Fibroblast of skin of scalp (primary cell): ENCODE results near the gene CRACR2B.

ENCODE experiments used
- DNase-seq: peaks from one replicate; pipeline ENCODE4 v3.0.0-alpha.2; 2013

CRACR2B gene

DNA sequence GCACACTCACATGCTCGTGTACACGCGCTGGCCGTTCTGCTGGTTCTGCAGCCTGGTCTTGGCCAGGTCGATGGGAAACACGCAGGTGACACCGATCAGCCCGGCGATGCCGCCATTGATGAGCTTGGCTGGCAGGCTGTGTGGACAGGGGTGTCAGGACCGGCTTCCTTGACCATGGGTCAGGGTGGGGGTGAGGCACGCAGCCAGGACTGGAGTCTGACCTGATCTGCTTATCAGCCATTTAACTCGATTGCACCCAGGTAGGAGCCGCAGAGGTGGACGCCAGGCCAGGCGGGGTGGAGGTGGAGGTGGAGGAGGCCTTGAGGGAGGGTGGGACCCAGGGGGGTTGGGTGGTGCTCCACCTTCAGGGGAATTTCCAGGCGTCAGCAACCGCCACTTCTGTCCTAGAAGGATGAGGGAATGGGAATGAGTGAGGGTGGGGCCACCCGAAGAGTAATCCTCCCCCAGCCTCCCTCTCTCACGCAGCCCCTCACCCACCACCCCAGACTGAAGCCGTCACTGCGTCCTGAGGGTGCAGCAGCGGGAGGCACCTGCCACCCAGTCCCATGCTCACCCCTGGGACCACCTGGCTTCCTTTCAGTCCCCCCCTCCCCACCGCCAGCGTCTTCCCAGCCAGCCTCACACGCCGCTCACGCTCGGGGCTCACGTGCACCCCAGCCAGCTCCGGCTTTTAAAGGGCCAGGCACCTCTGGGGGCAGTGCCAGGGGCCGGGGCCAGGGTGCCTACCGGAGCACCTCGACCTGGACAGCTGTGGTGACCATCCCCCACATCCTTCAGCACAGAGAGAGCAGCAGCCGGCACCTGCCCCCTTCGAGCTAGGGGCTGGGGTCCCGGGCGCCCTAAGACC, 32.7 kb upstream of the CRACR2B start:
- DNase-seq, result no peak

DNA sequence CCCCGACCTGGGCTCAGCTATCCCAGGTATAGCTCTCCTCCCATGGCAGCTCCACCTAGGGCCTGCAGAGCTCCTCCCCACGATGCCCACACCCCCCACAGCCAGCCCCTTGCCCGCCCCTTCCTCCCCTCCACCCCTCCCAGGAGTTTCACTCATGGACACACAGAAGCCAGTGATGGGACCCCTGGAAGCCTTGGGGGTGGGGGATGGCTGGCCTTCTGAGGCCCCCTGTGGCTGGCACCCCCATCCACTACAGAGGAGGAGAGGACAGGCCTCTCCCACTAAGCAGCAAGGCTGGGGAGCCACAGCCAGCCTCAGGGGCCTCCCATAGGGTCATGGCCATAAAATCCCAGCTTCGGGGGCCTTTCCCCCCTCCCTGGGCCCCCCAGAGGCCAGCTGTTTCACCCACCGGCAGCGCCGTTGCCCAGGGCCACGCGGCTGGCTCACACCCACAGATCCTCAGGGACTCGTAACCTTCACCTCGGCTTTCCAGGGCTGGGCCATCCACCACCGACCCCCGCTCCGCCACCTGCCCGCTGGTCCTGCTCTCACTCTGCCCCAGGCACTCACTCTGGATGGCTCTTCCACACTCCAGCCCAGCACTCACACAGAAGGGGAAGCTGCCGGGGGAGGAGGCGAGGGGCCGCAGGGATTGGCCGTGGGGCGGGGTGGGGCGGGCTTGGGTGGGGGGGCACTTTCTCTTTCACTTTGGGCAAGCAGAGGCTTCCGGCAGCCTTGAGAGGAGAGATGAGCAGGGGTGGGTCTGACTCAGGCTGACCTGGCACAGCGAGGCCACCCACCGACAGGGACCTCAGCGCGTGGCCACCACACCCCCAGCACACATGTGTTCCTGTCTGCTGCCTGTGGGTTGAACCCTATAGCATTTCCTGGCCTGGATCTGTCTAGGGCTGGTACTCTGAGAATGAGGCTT, 31.8 kb upstream of the CRACR2B start:
- DNase-seq, result peak; percentile 89

- no peak for DNase-seq
Measured at GRCh38 chr11:796565-797295, 31.0 kb upstream of the CRACR2B start.

- DNase-seq, result peak; percentile 90
Measured at GRCh38 chr11:797296-798092, 30.2 kb upstream of the CRACR2B start.

DNA sequence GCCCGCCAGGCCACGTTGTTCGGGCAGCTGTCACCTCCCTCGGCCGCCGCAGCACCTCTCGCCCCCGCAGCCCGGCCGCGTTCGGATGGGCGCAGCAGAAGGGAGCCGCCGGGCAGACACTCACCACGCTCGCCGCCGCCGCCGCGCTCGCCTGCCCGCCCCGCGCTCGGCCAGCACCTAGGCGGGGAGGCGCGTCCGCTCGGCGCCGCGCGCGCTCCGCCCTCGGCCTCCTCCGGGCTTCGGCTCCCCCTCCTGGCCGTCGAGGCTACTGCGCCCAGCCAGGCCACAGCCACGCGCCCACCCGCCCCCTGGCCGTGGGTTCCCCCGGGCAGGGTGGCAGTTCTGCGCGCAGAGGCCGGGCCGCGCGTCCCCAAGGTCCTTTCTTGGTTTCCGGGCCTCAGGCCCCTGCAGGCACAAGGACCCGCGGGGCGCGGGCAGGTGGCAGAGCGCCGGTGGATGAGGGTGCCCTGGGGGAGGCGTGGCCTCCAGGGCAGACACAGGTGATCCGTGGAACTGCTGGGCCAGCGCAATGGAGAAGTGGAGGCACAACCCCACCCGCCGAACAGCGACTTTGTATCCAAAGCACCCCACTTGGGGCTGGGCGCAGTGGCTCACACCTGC, 29.5 kb upstream of the CRACR2B start, which contains the start of gene SLC25A22:
SLC25A22 (minus strand) TSS at position 189 of the 621 bp plus-strand sequence. CDS start 3,275 bp downstream, outside the sequence.
- DNase-seq, result peak; percentile 78

DNA sequence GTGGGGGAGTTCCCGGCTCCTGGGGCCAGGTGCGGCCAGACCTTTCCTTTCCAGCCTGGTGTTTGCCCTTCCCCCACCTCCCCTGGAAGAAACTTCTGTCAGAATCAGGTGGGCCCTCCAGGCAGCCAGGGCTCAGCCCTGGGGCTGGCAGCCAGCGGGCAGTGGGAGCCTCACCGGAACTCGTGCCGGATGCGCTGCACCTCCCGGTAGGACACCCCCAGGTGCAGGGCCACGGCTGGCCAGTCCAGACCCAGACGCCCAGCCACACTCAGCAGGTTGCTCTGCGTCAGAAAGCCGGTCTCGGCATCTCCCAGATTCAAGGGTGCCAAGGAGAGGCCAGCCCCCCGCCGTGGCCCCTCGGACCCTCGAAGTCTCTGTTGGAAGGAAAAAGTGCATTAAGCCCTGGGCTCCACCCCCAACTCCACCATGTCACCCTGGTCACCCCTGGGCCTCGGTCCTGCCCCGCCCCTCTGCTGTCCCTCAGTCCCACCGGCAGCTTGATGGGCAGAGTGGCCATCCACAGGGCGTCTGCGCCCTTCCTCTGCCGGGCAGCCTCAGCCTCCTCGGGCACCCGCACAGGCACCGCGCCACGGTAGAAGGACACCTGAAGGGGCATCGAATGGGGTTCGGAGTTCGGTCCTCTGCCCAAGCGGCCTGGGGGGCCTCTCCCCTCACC, 27.9 kb upstream of the CRACR2B start:
- no peak for DNase-seq

DNA sequence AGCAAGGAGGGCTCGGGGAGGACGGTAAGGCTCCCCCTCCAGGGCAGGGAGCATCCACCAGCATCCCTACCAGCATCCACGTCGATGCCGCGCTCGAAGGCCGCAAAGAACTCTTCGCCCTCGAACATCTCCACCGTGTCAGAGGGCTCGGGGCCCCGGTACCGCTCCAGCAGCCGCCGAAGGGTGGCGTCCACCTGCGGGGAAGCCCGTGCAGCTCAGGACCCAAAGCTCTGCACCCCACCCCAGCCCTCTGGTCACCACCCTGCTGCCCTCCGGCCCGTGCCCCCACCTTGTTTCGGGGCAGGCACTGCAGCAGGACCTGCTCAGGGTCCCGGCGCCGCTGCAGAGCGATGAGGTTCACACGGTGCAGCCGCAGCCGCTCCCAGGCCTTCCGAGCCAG, 27.2 kb upstream of the CRACR2B start:
- DNase-seq, result no peak

DNA sequence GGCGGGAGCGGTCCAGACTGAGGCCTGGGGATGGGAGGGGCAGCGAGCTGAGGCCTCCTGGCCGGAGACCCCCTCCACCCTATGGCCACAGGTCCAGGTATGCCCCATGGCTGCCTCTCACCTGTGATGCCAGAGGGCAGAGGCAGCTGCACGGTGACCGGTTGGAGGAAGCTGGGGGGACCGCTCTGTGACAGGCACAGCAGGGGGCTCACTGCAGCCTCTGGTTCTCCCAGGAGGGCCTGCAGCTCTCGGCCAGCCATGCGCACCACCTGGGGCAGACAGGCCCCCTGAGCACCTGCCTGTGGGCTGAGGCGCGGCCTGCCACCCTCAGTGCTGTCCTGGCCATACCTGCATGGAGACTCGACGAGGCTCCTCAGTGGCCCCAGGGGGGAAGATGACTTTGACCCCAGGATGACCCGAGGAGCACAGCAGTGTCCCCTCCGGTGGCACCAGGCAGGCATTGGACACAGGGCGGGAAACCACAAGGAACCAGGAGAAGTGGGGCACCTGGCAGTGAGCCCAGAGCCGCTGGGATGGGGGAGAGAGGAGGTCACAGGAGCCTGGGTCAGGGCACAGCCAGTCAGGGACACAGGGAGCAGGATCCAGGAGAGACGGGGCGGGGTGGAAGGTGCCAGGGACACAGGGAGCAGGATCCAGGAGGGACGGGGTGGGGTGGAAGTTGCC, 26.5 kb upstream of the CRACR2B start:
- DNase-seq, result no peak

DNA sequence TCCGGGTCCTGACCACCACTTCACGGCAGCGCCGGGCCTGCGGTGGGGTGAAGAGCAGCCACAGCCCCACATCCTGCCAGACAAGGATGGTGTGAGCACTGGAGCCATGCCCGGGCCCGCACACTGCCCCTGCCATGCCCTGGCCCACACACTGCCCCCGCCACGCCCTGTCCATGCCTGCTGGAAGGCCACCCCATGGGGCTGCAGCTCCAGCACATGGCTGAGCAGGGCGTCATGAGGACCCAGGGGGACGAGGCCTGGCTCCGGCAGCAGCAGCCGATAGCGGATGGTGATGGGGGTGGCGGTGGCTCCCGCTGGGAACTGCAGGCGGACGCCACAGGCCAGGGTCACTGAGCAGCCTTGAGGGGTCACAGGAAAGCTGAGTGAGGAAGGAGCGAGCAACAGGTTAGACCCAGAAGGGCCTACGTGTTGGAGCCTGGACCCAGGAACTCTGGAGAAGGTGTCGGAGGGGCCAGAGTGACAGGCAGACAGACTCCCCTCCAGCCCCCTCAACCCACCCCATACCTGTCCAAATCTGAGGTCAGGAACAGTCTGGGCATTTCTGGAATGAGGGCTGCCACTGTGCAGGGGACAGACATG, 25.6 kb upstream of the CRACR2B start:
- no peak for DNase-seq

DNA sequence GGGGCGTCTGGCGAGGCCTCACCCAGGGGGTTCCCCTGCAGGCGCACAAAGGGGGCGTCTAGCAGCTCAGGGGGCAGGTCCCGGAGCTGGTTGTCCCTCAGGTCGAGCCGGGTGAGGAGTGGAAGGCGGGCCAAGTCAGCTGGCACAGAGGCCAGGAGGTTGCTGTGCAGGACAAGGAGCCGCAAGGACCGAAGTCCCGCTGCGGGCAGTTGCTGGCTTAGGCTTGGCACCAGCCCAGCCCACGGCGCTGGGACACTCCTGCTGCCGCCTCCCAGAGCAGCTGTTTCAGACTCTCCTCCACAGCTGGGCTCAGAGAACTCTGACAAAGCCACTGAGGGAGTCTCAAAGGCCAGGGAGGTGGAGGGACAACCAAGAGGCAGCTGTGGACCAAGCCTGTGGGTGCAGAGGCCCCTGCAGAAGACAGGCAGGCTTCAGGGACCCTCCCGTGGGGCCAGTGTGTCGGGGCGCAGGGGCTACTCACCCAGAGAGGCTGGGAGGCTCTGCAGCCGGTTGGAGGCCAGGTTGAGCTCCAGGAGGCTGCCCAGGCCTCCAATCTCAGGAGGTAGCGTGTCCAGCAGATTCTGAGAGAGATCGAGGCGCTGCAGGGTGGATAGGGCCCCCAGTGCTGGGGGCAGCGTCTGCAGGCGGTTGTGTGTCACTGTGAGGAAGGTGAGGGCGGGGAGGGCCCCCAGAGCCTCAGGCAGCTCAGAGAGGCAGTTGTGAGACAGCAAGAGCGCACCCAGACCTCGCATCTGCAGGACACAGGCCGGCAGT, 24.8 kb upstream of the CRACR2B start:
- no peak for DNase-seq

DNA sequence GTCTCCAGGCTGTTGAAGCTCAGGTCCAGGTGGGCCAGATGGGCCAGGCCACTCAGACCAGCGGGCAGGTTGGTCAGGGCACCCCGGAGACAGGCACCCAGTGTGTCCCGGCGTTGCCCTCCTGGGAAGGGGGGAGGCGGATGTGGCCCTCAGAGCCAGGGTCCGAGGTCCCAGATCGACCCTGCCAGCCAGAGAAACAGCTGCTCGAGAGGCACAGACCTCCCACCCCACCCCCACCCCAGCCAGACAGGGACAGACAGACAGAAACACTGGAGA, 24.3 kb upstream of the CRACR2B start:
- DNase-seq, result no peak

GRCh38 chr11:803770-804598, 23.7 kb upstream of the CRACR2B start:
- no peak for DNase-seq

DNA sequence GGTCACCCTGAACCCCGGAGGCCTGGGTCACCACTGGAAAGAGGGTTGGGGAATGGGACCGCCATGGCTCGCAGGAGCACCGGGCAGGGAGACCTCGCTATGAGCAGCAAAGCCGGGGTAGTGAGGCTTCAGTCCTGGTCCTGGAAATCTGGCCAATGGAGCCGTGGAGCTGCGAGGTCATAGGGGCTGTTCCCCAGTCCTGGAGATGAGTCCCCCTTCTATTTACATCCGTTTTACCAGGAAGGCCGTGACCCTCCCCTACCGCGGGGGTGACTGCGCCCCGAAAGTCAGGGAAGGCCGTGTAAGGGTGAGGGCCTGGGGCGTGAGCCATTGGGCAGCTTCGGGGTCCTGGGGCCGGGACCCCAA, 23.1 kb upstream of the CRACR2B start:
- DNase-seq, result no peak

GRCh38 chr11:808427-809286, 19.1 kb upstream of the CRACR2B start:
- no peak for DNase-seq

- DNase-seq, result peak; percentile 98
Measured at GRCh38 chr11:809287-810039, 18.3 kb upstream of the CRACR2B start, which contains the start of gene RPLP2. RPLP2 (plus strand) TSS chr11:809967; CDS start chr11:810235, 268 bp downstream.

DNA sequence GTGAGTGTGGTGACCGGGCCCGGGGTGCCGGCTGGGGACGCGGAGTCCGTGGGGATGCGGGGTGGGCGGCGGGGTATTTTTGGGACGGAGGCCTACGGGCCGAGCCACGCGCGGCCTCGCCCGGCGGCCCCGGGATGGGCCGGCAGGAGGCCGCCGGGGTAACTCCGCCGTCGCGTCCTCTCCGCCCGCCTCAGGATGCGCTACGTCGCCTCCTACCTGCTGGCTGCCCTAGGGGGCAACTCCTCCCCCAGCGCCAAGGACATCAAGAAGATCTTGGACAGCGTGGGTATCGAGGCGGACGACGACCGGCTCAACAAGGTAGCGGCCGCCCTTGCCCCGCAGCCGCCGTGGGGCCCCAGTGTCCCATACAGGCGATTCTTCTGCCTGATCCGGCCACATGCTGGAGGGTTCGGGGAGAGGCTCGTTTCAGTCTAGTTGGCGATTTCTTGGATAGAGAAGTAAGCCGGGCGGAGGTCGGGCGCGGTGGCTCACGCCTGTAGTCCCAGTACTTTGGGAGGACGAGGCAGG, 17.6 kb upstream of the CRACR2B start:
- no peak for DNase-seq
